Measurements from ENCODE around the gene CTAGE9.
"Not testable (repeated sequence)": the region's sequence is repeated elsewhere in the genome, so short reads cannot be mapped to it uniquely, and the experiment has no call there.

Gene CTAGE9

DNA sequence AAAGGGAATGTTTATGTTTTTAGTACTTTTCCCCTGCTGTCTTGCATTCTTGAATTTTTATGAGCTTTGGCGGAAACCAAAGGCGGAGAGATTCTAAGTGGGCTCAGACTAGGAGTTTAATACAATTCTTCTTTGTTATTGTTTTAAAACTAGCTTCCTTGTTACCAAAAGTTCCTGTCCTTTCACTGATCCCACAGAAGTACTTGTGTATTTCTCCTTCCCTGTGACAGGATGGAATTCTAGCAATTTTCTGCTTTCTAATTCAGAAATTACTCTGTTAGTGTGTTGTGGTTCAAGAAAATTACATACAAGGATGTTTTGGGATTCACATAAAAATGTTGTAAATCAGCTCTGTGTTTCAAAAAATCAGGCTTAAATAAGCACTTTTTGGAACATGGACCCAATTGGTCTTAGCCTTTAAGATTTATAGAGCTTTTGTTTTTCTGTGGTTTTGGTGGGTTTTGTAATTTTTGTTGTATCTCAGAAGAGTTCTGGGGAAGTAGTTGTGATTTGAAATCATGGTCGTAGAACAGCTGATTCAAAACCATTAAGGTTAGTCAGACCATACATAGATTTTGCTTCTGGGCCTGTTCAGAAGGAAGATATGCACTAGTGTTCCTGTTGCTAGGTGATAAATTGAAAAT, 17.6 kb upstream of the CTAGE9 start:
- 94 to 97% methylated on average over 3 of the region's 3 CpGs for WGBS, 2 experiments
- no peaks in the 10 kb centered on the region for H3K4me1 ChIP-seq (ENCODE audit: control insufficient read depth, insufficient read depth, low read length)
- H3K36me3 ChIP-seq (ENCODE audit: control insufficient read depth, insufficient read depth, low read length) = no peaks in the 10 kb centered on the region
- H3K9me3 ChIP-seq (ENCODE audit: control insufficient read depth, low read length) = no peaks in the 10 kb centered on the region
- H3K27me3 ChIP-seq (ENCODE audit: control insufficient read depth, insufficient read depth, low read length, poor library complexity, severe bottlenecking) = no peaks in the 10 kb centered on the region
- H3K27ac ChIP-seq (ENCODE audit: insufficient read depth, low read depth, low read length, poor library complexity, severe bottlenecking) = no peak overlapping the region
- no peak overlapping the region for H3K4me3 ChIP-seq (ENCODE audit: insufficient read depth, low read depth, low read length)

DNA sequence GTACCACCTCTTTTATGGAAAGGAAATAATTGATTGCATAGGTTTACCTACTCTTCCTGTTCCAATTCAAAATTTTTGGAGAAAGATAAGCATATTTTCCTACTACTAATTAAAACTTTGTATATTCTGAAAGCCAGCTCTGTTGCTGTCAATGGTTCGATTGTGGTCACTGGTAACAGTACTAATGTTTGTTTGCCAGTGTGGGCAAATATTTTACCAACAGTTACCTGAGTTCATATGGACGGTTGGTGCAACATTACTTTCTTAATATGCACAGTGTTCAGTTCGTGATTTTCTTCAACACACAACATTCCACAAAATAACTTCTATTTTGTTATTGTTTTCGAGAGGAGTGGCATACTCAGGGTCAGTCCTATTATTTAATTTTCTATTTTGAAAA, 17.1 kb upstream of the CTAGE9 start:
- no peak overlapping the region for H3K27ac ChIP-seq (ENCODE audit: insufficient read depth, low read depth, low read length, poor library complexity, severe bottlenecking)
- WGBS, 2 experiments = 98 to 100% methylated on average over 2 to 3 of the region's 4 CpGs

DNA sequence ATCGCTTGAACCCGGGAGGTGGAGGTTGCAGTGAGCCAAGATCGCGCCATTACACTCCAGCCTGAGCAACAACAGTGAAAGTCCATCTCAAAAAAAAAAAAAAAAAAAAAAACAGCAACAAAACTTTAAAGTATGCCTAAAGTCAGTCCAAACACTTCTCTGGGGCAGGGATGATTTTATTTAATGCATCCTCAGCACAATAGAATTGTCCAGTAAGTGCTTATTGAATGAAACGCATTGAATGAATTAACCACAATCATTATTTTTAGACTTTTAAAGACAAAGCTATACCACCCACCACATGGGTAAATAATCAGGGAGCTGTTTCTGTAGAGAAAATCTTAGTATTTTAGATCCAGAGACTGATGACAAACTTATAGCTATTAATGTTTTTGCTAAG, 16.6 kb upstream of the CTAGE9 start:
- 96 to 98% methylated on average over 4 to 5 of the region's 5 CpGs for WGBS, 2 experiments
- no peaks in the 10 kb centered on the region for H3K27me3 ChIP-seq (ENCODE audit: control insufficient read depth, insufficient read depth, low read length, poor library complexity, severe bottlenecking)
- H3K27ac ChIP-seq (ENCODE audit: insufficient read depth, low read depth, low read length, poor library complexity, severe bottlenecking) = no peak overlapping the region
- no peaks in the 10 kb centered on the region for H3K4me1 ChIP-seq (ENCODE audit: control insufficient read depth, insufficient read depth, low read length)
- H3K9me3 ChIP-seq (ENCODE audit: control insufficient read depth, low read length) = no peaks in the 10 kb centered on the region
- H3K4me3 ChIP-seq (ENCODE audit: insufficient read depth, low read depth, low read length) = no peak overlapping the region
- H3K36me3 ChIP-seq (ENCODE audit: control insufficient read depth, insufficient read depth, low read length) = no peaks in the 10 kb centered on the region

More for the DNA sequence above, 17.1 kb upstream of the CTAGE9 start:
- Histone ChIP-seq H3K27me3 (ENCODE audit: control insufficient read depth, insufficient read depth, low read length, poor library complexity, severe bottlenecking) (no peaks in the 10 kb centered on the region), H3K4me1 (ENCODE audit: control insufficient read depth, insufficient read depth, low read length) (no peaks in the 10 kb centered on the region), H3K36me3 (ENCODE audit: control insufficient read depth, insufficient read depth, low read length) (no peaks in the 10 kb centered on the region), H3K4me3 (ENCODE audit: insufficient read depth, low read depth, low read length) (no peak overlapping the region), H3K9me3 (ENCODE audit: control insufficient read depth, low read length) (no peaks in the 10 kb centered on the region)

DNA sequence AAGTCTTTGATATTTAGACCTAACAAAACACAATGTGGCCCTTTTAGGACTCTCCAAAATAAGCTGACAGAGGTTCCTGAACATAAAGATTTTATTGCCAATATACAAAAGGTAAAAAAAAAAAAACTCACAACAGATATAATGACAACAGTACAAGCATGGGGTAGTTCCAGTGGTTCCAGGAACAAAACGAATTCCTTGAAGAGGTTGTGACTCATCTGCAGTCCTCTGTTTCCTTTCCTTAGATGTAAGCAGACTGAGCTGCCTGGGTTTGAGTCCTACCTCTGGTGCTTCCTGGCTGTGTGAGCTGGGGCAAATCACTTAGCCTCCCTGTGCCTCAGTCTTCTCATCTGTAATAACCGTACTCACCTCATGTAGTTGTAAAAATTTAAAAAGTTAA, 13.3 kb upstream of the CTAGE9 start:
- 63 to 72% methylated on average over 1 to 2 of the region's 2 CpGs for WGBS, 2 experiments

DNA sequence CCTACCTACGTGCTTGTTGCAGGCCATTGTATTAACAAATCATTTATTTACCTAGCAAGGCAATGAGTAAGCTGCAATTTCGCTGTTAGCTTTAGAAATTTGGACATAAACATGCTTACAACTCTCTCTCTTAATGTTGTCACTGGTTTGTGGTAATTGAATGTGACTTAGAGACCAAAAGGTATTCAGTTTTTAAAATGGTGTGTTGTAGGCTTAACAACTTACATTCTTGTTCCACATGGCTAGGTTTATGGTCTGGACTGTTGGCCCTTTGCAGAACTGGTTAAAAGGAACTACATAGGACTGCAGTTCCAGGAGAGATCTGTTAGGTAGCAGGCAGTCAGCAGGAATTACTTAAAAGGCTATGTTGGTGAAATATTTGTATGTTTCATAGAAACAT, 10.3 kb upstream of the CTAGE9 start:
- H3K4me3 ChIP-seq (ENCODE audit: insufficient read depth, low read depth, low read length) = no peak overlapping the region
- H3K4me1 ChIP-seq (ENCODE audit: control insufficient read depth, insufficient read depth, low read length) = no peaks in the 10 kb centered on the region
- H3K36me3 ChIP-seq (ENCODE audit: control insufficient read depth, insufficient read depth, low read length) = no peaks in the 10 kb centered on the region
- H3K27me3 ChIP-seq (ENCODE audit: control insufficient read depth, insufficient read depth, low read length, poor library complexity, severe bottlenecking) = no peaks in the 10 kb centered on the region
- no peaks in the 10 kb centered on the region for H3K9me3 ChIP-seq (ENCODE audit: control insufficient read depth, low read length)
- 84 to 93% methylated on average over 2 of the region's 2 CpGs for WGBS, 2 experiments
- H3K27ac ChIP-seq (ENCODE audit: insufficient read depth, low read depth, low read length, poor library complexity, severe bottlenecking) = no peak overlapping the region

More for the DNA sequence above, 13.3 kb upstream of the CTAGE9 start:
- Histone ChIP-seq H3K4me3 (ENCODE audit: insufficient read depth, low read depth, low read length) (no peak overlapping the region), H3K4me1 (ENCODE audit: control insufficient read depth, insufficient read depth, low read length) (no peaks in the 10 kb centered on the region), H3K36me3 (ENCODE audit: control insufficient read depth, insufficient read depth, low read length) (no peaks in the 10 kb centered on the region), H3K27me3 (ENCODE audit: control insufficient read depth, insufficient read depth, low read length, poor library complexity, severe bottlenecking) (no peaks in the 10 kb centered on the region), H3K27ac (ENCODE audit: insufficient read depth, low read depth, low read length, poor library complexity, severe bottlenecking) (no peak overlapping the region), H3K9me3 (ENCODE audit: control insufficient read depth, low read length) (no peaks in the 10 kb centered on the region)

- no peaks in the 10 kb centered on the region for H3K4me1 ChIP-seq (ENCODE audit: control insufficient read depth, insufficient read depth, low read length)
- no peaks in the 10 kb centered on the region for H3K36me3 ChIP-seq (ENCODE audit: control insufficient read depth, insufficient read depth, low read length)
- H3K27ac ChIP-seq (ENCODE audit: insufficient read depth, low read depth, low read length, poor library complexity, severe bottlenecking) = no peak overlapping the region
- 87 to 93% methylated on average over 2 of the region's 3 CpGs for WGBS, 2 experiments
- no peak overlapping the region for H3K4me3 ChIP-seq (ENCODE audit: insufficient read depth, low read depth, low read length)
- no peaks in the 10 kb centered on the region for H3K27me3 ChIP-seq (ENCODE audit: control insufficient read depth, insufficient read depth, low read length, poor library complexity, severe bottlenecking)
- no peaks in the 10 kb centered on the region for H3K9me3 ChIP-seq (ENCODE audit: control insufficient read depth, low read length)
Measured at GRCh38 chr6:131717836-131718542, 7.2 kb upstream of the CTAGE9 start.

GRCh38 chr6:131715567-131715966, 4.8 kb upstream of the CTAGE9 start:
- H3K27me3 ChIP-seq (ENCODE audit: control insufficient read depth, insufficient read depth, low read length, poor library complexity, severe bottlenecking); H3K9me3 ChIP-seq (ENCODE audit: control insufficient read depth, low read length); H3K4me3 ChIP-seq (ENCODE audit: insufficient read depth, low read depth, low read length); H3K4me1 ChIP-seq (ENCODE audit: control insufficient read depth, insufficient read depth, low read length); H3K36me3 ChIP-seq (ENCODE audit: control insufficient read depth, insufficient read depth, low read length); H3K27ac ChIP-seq (ENCODE audit: insufficient read depth, low read depth, low read length, poor library complexity, severe bottlenecking): not testable (repeated sequence)
- 95 to 96% methylated on average over 5 to 6 of the region's 6 CpGs for WGBS, 2 experiments

DNA sequence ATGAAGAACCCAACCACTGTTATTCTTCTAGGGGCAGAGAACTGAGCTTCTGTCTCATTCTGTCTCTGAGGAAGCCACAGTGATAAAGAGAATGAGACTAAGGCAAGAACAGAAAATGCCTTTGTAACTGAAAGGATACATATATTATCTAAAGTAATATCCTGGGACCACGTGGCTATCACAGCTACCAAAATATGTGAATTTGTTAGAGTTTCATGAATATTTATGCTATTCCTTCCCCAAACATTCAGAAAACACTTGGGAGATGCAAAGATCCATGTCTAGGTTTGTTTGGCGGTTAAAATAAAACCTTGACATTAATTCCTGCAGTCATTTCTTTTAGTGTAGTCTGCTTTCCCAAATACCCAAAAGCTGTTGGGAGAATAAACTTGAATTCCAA, 6.9 kb downstream of the CTAGE9 start:
- not testable (repeated sequence) for H3K36me3 ChIP-seq (ENCODE audit: control insufficient read depth, insufficient read depth, low read length); H3K9me3 ChIP-seq (ENCODE audit: control insufficient read depth, low read length); H3K4me1 ChIP-seq (ENCODE audit: control insufficient read depth, insufficient read depth, low read length); H3K4me3 ChIP-seq (ENCODE audit: insufficient read depth, low read depth, low read length); H3K27me3 ChIP-seq (ENCODE audit: control insufficient read depth, insufficient read depth, low read length, poor library complexity, severe bottlenecking); H3K27ac ChIP-seq (ENCODE audit: insufficient read depth, low read depth, low read length, poor library complexity, severe bottlenecking)
- WGBS, 2 experiments = no CpG with 5 or more reads among the region's 2 CpGs

DNA sequence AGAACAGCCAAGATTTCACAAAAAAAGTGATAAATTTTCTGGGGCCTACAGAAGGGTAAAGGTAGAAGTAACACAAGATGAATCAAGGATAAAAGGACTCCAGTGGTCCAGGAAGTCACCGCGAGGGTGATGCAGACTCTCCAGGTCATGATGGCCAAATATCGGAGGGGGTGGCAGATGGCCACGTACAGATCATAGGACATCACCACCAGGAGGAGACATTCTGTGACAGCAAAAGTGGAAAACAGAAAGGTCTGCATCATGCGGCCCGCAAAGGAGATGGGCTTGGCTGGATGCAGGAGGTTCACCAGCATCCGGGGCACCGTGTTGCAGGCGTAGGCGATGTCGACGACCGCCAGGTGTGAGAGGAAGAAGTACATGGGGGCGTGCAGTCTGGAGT, 10.0 kb downstream of the CTAGE9 start:
- no CpG with 5 or more reads among the region's 14 CpGs for WGBS, 2 experiments
- not testable (repeated sequence) for H3K27ac ChIP-seq (ENCODE audit: insufficient read depth, low read depth, low read length, poor library complexity, severe bottlenecking); H3K4me1 ChIP-seq (ENCODE audit: control insufficient read depth, insufficient read depth, low read length); H3K36me3 ChIP-seq (ENCODE audit: control insufficient read depth, insufficient read depth, low read length); H3K4me3 ChIP-seq (ENCODE audit: insufficient read depth, low read depth, low read length); H3K9me3 ChIP-seq (ENCODE audit: control insufficient read depth, low read length); H3K27me3 ChIP-seq (ENCODE audit: control insufficient read depth, insufficient read depth, low read length, poor library complexity, severe bottlenecking)

DNA sequence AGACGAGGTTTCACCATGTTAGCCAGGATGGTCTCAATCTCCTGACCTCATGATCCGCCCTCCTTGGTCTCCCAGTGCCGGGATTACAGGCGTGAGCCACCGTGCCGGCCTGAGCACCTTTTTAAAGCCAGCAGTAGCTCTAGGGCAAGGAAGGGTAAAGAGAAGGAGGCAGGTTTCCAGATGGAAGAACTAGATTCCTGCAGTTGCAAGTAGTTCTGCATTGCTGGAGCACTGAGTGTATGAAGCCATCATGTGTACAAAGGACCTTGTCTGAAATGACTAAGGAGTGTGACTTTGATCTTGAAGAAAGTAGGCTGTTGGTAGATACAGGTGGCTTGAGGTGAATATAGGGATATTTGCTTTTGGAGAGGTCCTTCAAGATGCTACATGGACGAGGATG, 13.9 kb downstream of the CTAGE9 start:
- Histone ChIP-seq H3K27ac (ENCODE audit: insufficient read depth, low read depth, low read length, poor library complexity, severe bottlenecking) (no peak overlapping the region), H3K4me3 (ENCODE audit: insufficient read depth, low read depth, low read length) (no peak overlapping the region), H3K36me3 (ENCODE audit: control insufficient read depth, insufficient read depth, low read length) (no peaks in the 10 kb centered on the region), H3K4me1 (ENCODE audit: control insufficient read depth, insufficient read depth, low read length) (no peaks in the 10 kb centered on the region), H3K9me3 (ENCODE audit: control insufficient read depth, low read length) (no peaks in the 10 kb centered on the region), H3K27me3 (ENCODE audit: control insufficient read depth, insufficient read depth, low read length, poor library complexity, severe bottlenecking) (no peaks in the 10 kb centered on the region)
- 94% methylated on average over 7 of the region's 7 CpGs for WGBS, 2 experiments

Measured in ectodermal cell (in vitro differentiated cells).